Mesenchymal stem cell (in vitro differentiated cells and primary cell): ENCODE measurements around the gene RFTN1.

Experiments
- DNase-seq: peaks from one replicate; pipeline ENCODE4 v3.0.0-alpha.2; 2013
- H2AFZ ChIP-seq: one replicate; pipeline ENCODE4 v1.6.1; 2013; ENCODE audit warnings: low read depth, mild to moderate bottlenecking, control low read depth, inconsistent platforms, low read length, moderate library complexity
- H2AK5ac ChIP-seq: 2 replicates; pipeline ENCODE4 v1.6.1; 2013; ENCODE audit warnings: low read length, moderate library complexity, mild to moderate bottlenecking, inconsistent platforms; ENCODE audit not compliant: severe bottlenecking
- H2BK120ac ChIP-seq: one replicate; pipeline ENCODE4 v1.6.1; 2013; ENCODE audit warnings: low read depth, mild to moderate bottlenecking, inconsistent platforms, low read length, moderate library complexity
- H2BK12ac ChIP-seq, 2 experiments: one replicate each; pipeline ENCODE4 v1.6.1; 2013; ENCODE audit warnings: inconsistent platforms in 2 of 2, low read length in 2 of 2, mild to moderate bottlenecking in 2 of 2, moderate library complexity in 2 of 2, control low read depth in 1 of 2
- H2BK15ac ChIP-seq: one replicate; pipeline ENCODE4 v1.6.1; 2013; ENCODE audit warnings: mild to moderate bottlenecking, low read depth, inconsistent platforms; ENCODE audit not compliant: poor library complexity, severe bottlenecking
- H2BK5ac ChIP-seq: 2 replicates; pipeline ENCODE4 v1.6.1; 2013; ENCODE audit warnings: low read depth, mild to moderate bottlenecking, low read length, control low read depth, inconsistent platforms; ENCODE audit not compliant: poor library complexity, severe bottlenecking
- H3K14ac ChIP-seq, 2 experiments: one replicate each; pipeline ENCODE4 v1.6.1; 2013; ENCODE audit warnings: inconsistent platforms in 2 of 2, low read length in 2 of 2, control low read depth in 1 of 2, mild to moderate bottlenecking in 1 of 2, moderate library complexity in 1 of 2
- H3K18ac ChIP-seq, 2 experiments: one replicate each; pipeline ENCODE4 v1.6.1; 2013; ENCODE audit warnings: inconsistent platforms in 2 of 2, low read length in 2 of 2, control low read depth in 1 of 2, low read depth in 1 of 2, mild to moderate bottlenecking in 1 of 2
- H3K23ac ChIP-seq, 2 experiments: one replicate each; pipeline ENCODE4 v1.6.1; 2013; ENCODE audit warnings: inconsistent platforms in 2 of 2, low read length in 2 of 2, mild to moderate bottlenecking in 2 of 2, moderate library complexity in 2 of 2, control low read depth in 1 of 2
- H3K27ac ChIP-seq: 2 replicates; pipeline ENCODE4 v1.5.1; 2013; ENCODE audit warnings: mild to moderate bottlenecking, moderate library complexity, low read length, control low read depth, inconsistent platforms; ENCODE audit not compliant: poor library complexity, severe bottlenecking
- H3K27me3 ChIP-seq, 2 experiments: 2 replicates each; pipeline versions ENCODE4 v1.6.1 to v1.7.0; 2013; ENCODE audit warnings: low read length in 2 of 2, mild to moderate bottlenecking in 2 of 2, moderate library complexity in 2 of 2, control low read depth in 1 of 2, inconsistent platforms in 1 of 2; ENCODE audit not compliant: control insufficient read depth in 1 of 2, insufficient read depth in 1 of 2
- H3K36me3 ChIP-seq, 2 experiments: 2 replicates each; pipeline versions ENCODE4 v1.6.1 to v1.7.0; 2013; ENCODE audit warnings: low read length in 2 of 2, control low read depth in 1 of 2, inconsistent platforms in 1 of 2, low read depth in 1 of 2, mild to moderate bottlenecking in 1 of 2; ENCODE audit not compliant: insufficient read depth in 2 of 2, control insufficient read depth in 1 of 2
- H3K4ac ChIP-seq, 2 experiments: one replicate each; pipeline ENCODE4 v1.6.1; 2013; ENCODE audit warnings: inconsistent platforms in 2 of 2, low read length in 2 of 2, mild to moderate bottlenecking in 2 of 2, moderate library complexity in 2 of 2, control low read depth in 1 of 2, low read depth in 1 of 2
- H3K4me1 ChIP-seq: 2 replicates; pipeline ENCODE4 v1.6.1; 2013; ENCODE audit warnings: low read depth, low read length, control low read depth; ENCODE audit not compliant: control insufficient read depth, insufficient read depth
- H3K4me2 ChIP-seq: 2 replicates; pipeline ENCODE4 v1.6.1; 2013; ENCODE audit warnings: low read length, mild to moderate bottlenecking, inconsistent platforms; ENCODE audit not compliant: poor library complexity, severe bottlenecking
- H3K4me3 ChIP-seq, 2 experiments: 2 replicates each; pipeline versions ENCODE4 v1.5.1 to v1.7.0; 2013; ENCODE audit warnings: low read length in 2 of 2, mild to moderate bottlenecking in 2 of 2, control low read depth in 1 of 2, low read depth in 1 of 2; ENCODE audit not compliant: insufficient read depth in 1 of 2
- H3K79me1 ChIP-seq: replicated peaks from 2 replicates; pipeline ENCODE4 v1.6.1; 2013; ENCODE audit warnings: mild to moderate bottlenecking, control low read depth, low read length, inconsistent platforms; ENCODE audit not compliant: poor library complexity, severe bottlenecking
- H3K9ac ChIP-seq: 2 replicates; pipeline ENCODE4 v1.7.0; 2013; ENCODE audit warnings: mild to moderate bottlenecking, low read length, moderate library complexity
- H3K9me3 ChIP-seq: 2 replicates; pipeline ENCODE4 v1.7.0; 2013; ENCODE audit warnings: mild to moderate bottlenecking, low read length; ENCODE audit not compliant: control insufficient read depth
- H4K8ac ChIP-seq: one replicate; pipeline ENCODE4 v1.6.1; 2013; ENCODE audit warnings: inconsistent platforms, mild to moderate bottlenecking, low read length, moderate library complexity
- H4K91ac ChIP-seq: one replicate; pipeline ENCODE4 v1.6.1; 2013; ENCODE audit warnings: mild to moderate bottlenecking, low read length, inconsistent platforms
- whole genome bisulfite sequencing: methylation state at CpG from one replicate; pipeline ENCODE4 v1.1.7; 2013; ENCODE audit warnings: mixed read lengths; 5-methylcytosine and 5-hydroxymethylcytosine counted together

RFTN1 gene

GRCh38 chr3:16390581-16390980 lies 122.9 kb downstream of the RFTN1 start:
- peaks cover 34% of the 10 kb centered on the region for H3K79me1 ChIP-seq
- WGBS = 58% methylated on average over 2 of the region's 2 CpGs
- no peak overlapping the region for H3K23ac ChIP-seq
- H2AK5ac ChIP-seq = no peak overlapping the region
- no peak overlapping the region for H3K9ac ChIP-seq
- H2BK15ac ChIP-seq = no peak overlapping the region
- H2BK120ac ChIP-seq = no peak overlapping the region
- no peak overlapping the region for H2BK12ac ChIP-seq
- H3K4ac ChIP-seq = no peak overlapping the region
- peaks cover 3% of the 10 kb centered on the region for H3K4me1 ChIP-seq
- DNase-seq = no peak
- no peaks in the 10 kb centered on the region for H3K9me3 ChIP-seq
- no peak overlapping the region for H3K27ac ChIP-seq
- H3K18ac ChIP-seq = no peak overlapping the region
- no peak overlapping the region for H2BK5ac ChIP-seq
- no peak overlapping the region for H2AFZ ChIP-seq
- H3K4me3 ChIP-seq = no peak overlapping the region
- H4K8ac ChIP-seq = no peak overlapping the region
- H3K4me2 ChIP-seq = no peak overlapping the region
- no peaks in the 10 kb centered on the region for H3K27me3 ChIP-seq
- H3K36me3 ChIP-seq = peaks cover 0 to 5% of the 10 kb centered on the region in 2 experiments
- H3K14ac ChIP-seq = no peak overlapping the region
- no peak overlapping the region for H4K91ac ChIP-seq

- Histone ChIP-seq H3K27me3 (no peaks in the 10 kb centered on the region), H3K4me1 (peaks cover 3% of the 10 kb centered on the region), H3K4me3 (no peak overlapping the region), H3K27ac (no peak overlapping the region), H3K23ac (no peak overlapping the region), H2BK120ac (no peak overlapping the region), H3K79me1 (peaks cover 36% of the 10 kb centered on the region), H3K9ac (peak overlapping the region; percentile 10), H2BK15ac (no peak overlapping the region), H3K9me3 (no peaks in the 10 kb centered on the region), H4K8ac (no peak overlapping the region), H3K14ac (no peak overlapping the region), H3K4ac (no peak overlapping the region), H2BK12ac (no peak overlapping the region), H2AFZ (no peak overlapping the region), H3K4me2 (no peak overlapping the region), H2AK5ac (no peak overlapping the region), H4K91ac (no peak overlapping the region), H2BK5ac (no peak overlapping the region), H3K36me3 (peaks cover 6 to 7% of the 10 kb centered on the region in 2 experiments), H3K18ac (no peak overlapping the region)
- DNase-seq = peak; percentile 54
- 35% methylated on average over 3 of the region's 3 CpGs for WGBS
Measured at GRCh38 chr3:16388850-16389441, 124.6 kb downstream of the RFTN1 start.

GRCh38 chr3:16386561-16386960 lies 126.9 kb downstream of the RFTN1 start:
- Histone ChIP-seq H3K4me2 (no peak overlapping the region), H2BK15ac (no peak overlapping the region), H3K4me1 (peaks cover 3% of the 10 kb centered on the region), H2AFZ (no peak overlapping the region), H3K79me1 (peaks cover 39% of the 10 kb centered on the region), H3K9me3 (no peaks in the 10 kb centered on the region), H3K4ac (peak overlapping the region in 1 of 2 experiments; percentile 24), H2BK5ac (no peak overlapping the region), H4K8ac (no peak overlapping the region), H3K14ac (no peak overlapping the region), H4K91ac (no peak overlapping the region), H3K27ac (no peak overlapping the region), H2BK12ac (no peak overlapping the region), H3K27me3 (no peaks in the 10 kb centered on the region), H2AK5ac (no peak overlapping the region), H3K36me3 (peaks cover 6 to 7% of the 10 kb centered on the region in 2 experiments), H3K4me3 (no peak overlapping the region), H3K23ac (no peak overlapping the region), H3K18ac (peak overlapping the region in 1 of 2 experiments; percentile 3), H3K9ac (no peak overlapping the region), H2BK120ac (no peak overlapping the region)
- WGBS = 88% methylated on average over 4 of the region's 4 CpGs
- DNase-seq = no peak

- WGBS = 73% methylated on average over 5 of the region's 5 CpGs
- no peak overlapping the region for H3K4me2 ChIP-seq
- no peaks in the 10 kb centered on the region for H3K27me3 ChIP-seq
- no peak overlapping the region for H3K27ac ChIP-seq
- no peak overlapping the region for H3K14ac ChIP-seq
- no peak overlapping the region for H2AFZ ChIP-seq
- H3K4me3 ChIP-seq = no peak overlapping the region
- H2BK12ac ChIP-seq = peak overlapping the region in 1 of 2 experiments; percentile 65
- no peak overlapping the region for H2BK15ac ChIP-seq
- no peak overlapping the region for H3K23ac ChIP-seq
- H2BK5ac ChIP-seq = no peak overlapping the region
- H3K36me3 ChIP-seq = peaks cover 7 to 9% of the 10 kb centered on the region in 2 experiments
- no peak overlapping the region for H3K9ac ChIP-seq
- peaks cover 3% of the 10 kb centered on the region for H3K4me1 ChIP-seq
- no peak overlapping the region for H4K91ac ChIP-seq
- H3K9me3 ChIP-seq = no peaks in the 10 kb centered on the region
- H2AK5ac ChIP-seq = no peak overlapping the region
- H3K18ac ChIP-seq = no peak overlapping the region
- no peak overlapping the region for H3K4ac ChIP-seq
- peaks cover 42% of the 10 kb centered on the region for H3K79me1 ChIP-seq
- DNase-seq = no peak
- no peak overlapping the region for H2BK120ac ChIP-seq
- no peak overlapping the region for H4K8ac ChIP-seq
Measured at GRCh38 chr3:16385151-16385550, 128.3 kb downstream of the RFTN1 start.
